GM23338 (cell line): ENCODE measurements around the gene SMTNL1. TPM values are rescaled to one million over a fixed set of nuclear protein-coding genes. Genes with fewer than 3 reads are reported as not detected.

Experiments
- ATAC-seq: fragments of 200-7000 bp; cut with Tn5 transposase; 3 replicates; pipeline ENCODE4 v1.9.1; 2020
- DNase-seq: peaks from one replicate; pipeline ENCODE4 v3.0.0-alpha.2; 2015; ENCODE audit warnings: low spot score
- H2AFZ ChIP-seq: fragments of 200-600 bp; sonication (generic); 2 replicates; pipeline ENCODE4 v1.8.0; 2016; ENCODE audit warnings: antibody characterized with exemption, mild to moderate bottlenecking, moderate library complexity
- H3F3A ChIP-seq: fragments of 200-600 bp; sonication (generic); replicated peaks from 2 replicates; pipeline ENCODE4 v1.8.0; 2017; ENCODE audit warnings: antibody characterized with exemption, mixed run types, low read depth
- H3K27ac ChIP-seq: fragments of 200-600 bp; sonication (generic); 2 replicates; pipeline ENCODE4 v1.6.1; 2016; ENCODE audit warnings: low read depth
- H3K27me3 ChIP-seq: fragments of 200-600 bp; sonication (generic); 2 replicates; pipeline ENCODE4 v1.8.0; 2016; ENCODE audit warnings: mild to moderate bottlenecking, mixed run types, moderate library complexity; ENCODE audit not compliant: insufficient read depth
- H3K36me3 ChIP-seq: fragments of 200-600 bp; sonication (generic); 2 replicates; pipeline ENCODE4 v1.8.0; 2016; ENCODE audit warnings: mild to moderate bottlenecking; ENCODE audit not compliant: insufficient read depth
- H3K4me1 ChIP-seq: fragments of 200-600 bp; sonication (generic); 2 replicates; pipeline ENCODE4 v1.8.0; 2016; ENCODE audit warnings: mild to moderate bottlenecking, moderate library complexity; ENCODE audit not compliant: insufficient read depth
- H3K4me2 ChIP-seq: fragments of 200-600 bp; sonication (generic); 2 replicates; pipeline ENCODE4 v1.7.1; 2017; ENCODE audit warnings: mixed run types
- H3K4me3 ChIP-seq: fragments of 200-600 bp; sonication (generic); 2 replicates; pipeline ENCODE4 v1.6.1; 2016; ENCODE audit warnings: mixed run types
- H3K79me2 ChIP-seq: fragments of 200-600 bp; sonication (generic); replicated peaks from 2 replicates; pipeline ENCODE4 v1.8.0; 2017; ENCODE audit warnings: mild to moderate bottlenecking; ENCODE audit not compliant: insufficient read depth
- H3K9me2 ChIP-seq: fragments of 200-600 bp; sonication (generic); 2 replicates; pipeline ENCODE4 v1.8.0; 2017; ENCODE audit not compliant: insufficient read depth
- H4K20me1 ChIP-seq: fragments of 200-600 bp; sonication (generic); replicated peaks from 2 replicates; pipeline ENCODE4 v1.8.0; 2017; ENCODE audit warnings: mild to moderate bottlenecking; ENCODE audit not compliant: insufficient read depth
- H3K27ac Mint-ChIP-seq: 2 replicates; pipeline ENCODE4 v1.8.0; 2020; ENCODE audit warnings: inconsistent platforms, mild to moderate bottlenecking, moderate library complexity, mixed read lengths
- H3K27me3 Mint-ChIP-seq: 3 replicates; pipeline ENCODE4 v1.8.0; 2022; ENCODE audit warnings: low read depth, mild to moderate bottlenecking, moderate library complexity, mixed read lengths, inconsistent platforms; ENCODE audit not compliant: insufficient read depth, poor library complexity
- H3K36me3 Mint-ChIP-seq: 3 replicates; pipeline ENCODE4 v1.8.0; 2021; ENCODE audit warnings: low read depth, mild to moderate bottlenecking, inconsistent platforms, moderate library complexity, mixed read lengths
- H3K4me1 Mint-ChIP-seq: 3 replicates; pipeline ENCODE4 v1.8.0; 2020; ENCODE audit warnings: mild to moderate bottlenecking, inconsistent platforms, mixed read lengths
- H3K4me3 Mint-ChIP-seq: 3 replicates; pipeline ENCODE4 v1.8.0; 2021; ENCODE audit warnings: moderate library complexity, mild to moderate bottlenecking, inconsistent platforms, mixed read lengths
- H3K9me3 Mint-ChIP-seq: 3 replicates; pipeline ENCODE4 v1.8.0; 2020; ENCODE audit warnings: moderate library complexity, mild to moderate bottlenecking, inconsistent platforms, mixed read lengths
- CTCF ChIP-seq, 2 experiments: fragments of 200-600 bp in 1 of 2; sonication (generic) in 1 of 2; conservative IDR thresholded peaks; 2 replicates each; pipeline versions ENCODE4 v1.5.1 to v1.6.1; 2016 to 2017; ENCODE audit warnings: antibody characterized with exemption in 2 of 2, low read depth in 2 of 2, mild to moderate bottlenecking in 2 of 2, moderate library complexity in 1 of 2
- EZH2phosphoT487 ChIP-seq: fragments of 200-600 bp; sonication (generic); IDR thresholded peaks from one replicate; pipeline ENCODE4 v1.8.1; 2018; ENCODE audit warnings: antibody characterized with exemption; ENCODE audit not compliant: unreplicated experiment
- JUNB ChIP-seq: IDR thresholded peaks from one replicate; pipeline ENCODE4 v1.6.1; 2016; ENCODE audit warnings: antibody characterized with exemption; ENCODE audit not compliant: unreplicated experiment
- REST ChIP-seq: IDR thresholded peaks from one replicate; pipeline ENCODE4 v1.6.1; 2018; ENCODE audit warnings: antibody characterized with exemption; ENCODE audit not compliant: unreplicated experiment
- ZNF114 ChIP-seq: fragments of 250-450 bp; sonication (Bioruptor Pico); IDR thresholded peaks from 2 replicates; pipeline ENCODE4 v1.5.0; 2020; ENCODE audit warnings: mild to moderate bottlenecking, moderate library complexity
- ZNF331 ChIP-seq: fragments of 250-450 bp; sonication (Bioruptor Pico); IDR thresholded peaks from 2 replicates; pipeline ENCODE4 v1.5.0; 2020; ENCODE audit warnings: low read depth, mild to moderate bottlenecking, moderate library complexity
- ZNF462 ChIP-seq: fragments of 250-450 bp; sonication (Bioruptor Pico); IDR thresholded peaks from 2 replicates; pipeline ENCODE4 v1.5.0; 2020; ENCODE audit warnings: mild to moderate bottlenecking, moderate library complexity
- polyA plus RNA-seq: library from polyadenylated mRNA; unstranded; fragments of >200 nt; fragmentation: Nextera tagmentation; extraction: Ambion mirVana; gene quantifications from 2 replicates; pipeline ENCODE4 v1.2.1, GENCODE V29; 2016
- total RNA-seq: library from RNA; depleted of rRNA; stranded (reverse); fragments of >200 nt; shearing (Covaris generic); gene quantifications from 2 replicates; pipeline ENCODE4 v1.2.3, GENCODE V29; 2014

Gene SMTNL1
- total and polyA plus RNA-seq, 2 experiments from 2014 or later = 0.31 to 0.70 TPM

- Histone ChIP-seq H3K9me2 (no peaks in the 10 kb centered on the region), H3K4me2 (no peak overlapping the region), H3K79me2 (peaks cover 28% of the 10 kb centered on the region), H3K27ac (0 out of 2 replicates have a peak overlapping the region, but pooled peaks have one; percentile 9), H3F3A (peaks cover 14% of the 10 kb centered on the region), H3K27me3 (no peaks in the 10 kb centered on the region), H3K36me3 (no peaks in the 10 kb centered on the region), H2AFZ (no peak overlapping the region), H3K4me3 (no peak overlapping the region), H3K4me1 (peaks cover 28% of the 10 kb centered on the region), H4K20me1 (peaks cover 15% of the 10 kb centered on the region)
- Mint-ChIP-seq H3K4me3 (no peak overlapping the region), H3K27ac (no peak overlapping the region), H3K4me1 (peaks cover 34% of the 10 kb centered on the region), H3K27me3 (peaks cover 13% of the 10 kb centered on the region), H3K9me3 (no peaks in the 10 kb centered on the region), H3K36me3 (peaks cover 40% of the 10 kb centered on the region)
- DNase-seq (no peak), ATAC-seq (no peak)
- TF ChIP-seq CTCF (conservative IDR thresholded peaks at IDR 0.05; ENCODE audit: low read depth in 2 of 2) (no peak), REST (no peak), ZNF114 (CRISPR knock-in tag) (no peak), EZH2phosphoT487 (no peak), JUNB (no peak), ZNF331 (CRISPR knock-in tag) (no peak), ZNF462 (CRISPR knock-in tag) (no peak)
Measured at GRCh38 chr11:57504511-57504910, 32.9 kb upstream of the SMTNL1 start.
